GM18505 (cell line): ENCODE data around the gene KRTAP6-1.

Experiments
- ATAC-seq: cut with Tn5 transposase; IDR thresholded peaks from one replicate; pipeline ENCODE4 v1.9.1; 2021; ENCODE audit not compliant: unreplicated experiment
- POLR2A ChIP-seq: IDR thresholded peaks from 4 replicates; pipeline ENCODE4 v1.6.1; 2011; ENCODE audit warnings: borderline replicate concordance; ENCODE audit not compliant: insufficient read depth, insufficient read length; ENCODE audit errors: extremely low read depth

KRTAP6-1 gene

GRCh38 chr21:30613836-30614235 lies at the start of gene KRTAP6-1:
TSS of gene KRTAP6-1 (minus strand) at chr21:30613930. CDS start at chr21:30613904, 26 bp downstream.
- no peak for TF ChIP-seq POLR2A
- no peak for ATAC-seq

DNA sequence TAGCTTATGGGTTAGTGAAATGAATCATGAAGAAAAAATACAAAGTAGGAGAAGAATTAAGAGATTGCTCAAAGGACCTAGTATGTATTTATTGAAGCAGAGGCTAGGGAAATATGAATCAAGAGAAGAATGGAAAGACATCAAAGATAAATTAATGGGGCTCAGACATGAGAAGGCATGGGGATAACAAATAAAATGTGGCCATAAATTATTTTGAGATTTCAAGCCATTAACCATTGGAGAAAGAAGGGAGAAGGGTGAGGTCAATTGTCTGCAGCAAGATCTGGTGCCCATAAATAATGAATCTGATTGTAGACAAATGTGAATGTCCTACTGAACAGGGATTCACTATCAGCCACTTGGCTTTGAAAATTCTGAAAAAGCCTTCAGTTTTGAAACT lies 39.2 kb upstream of the KRTAP6-1 start:
- no peak for ATAC-seq
- no peak for TF ChIP-seq POLR2A

DNA sequence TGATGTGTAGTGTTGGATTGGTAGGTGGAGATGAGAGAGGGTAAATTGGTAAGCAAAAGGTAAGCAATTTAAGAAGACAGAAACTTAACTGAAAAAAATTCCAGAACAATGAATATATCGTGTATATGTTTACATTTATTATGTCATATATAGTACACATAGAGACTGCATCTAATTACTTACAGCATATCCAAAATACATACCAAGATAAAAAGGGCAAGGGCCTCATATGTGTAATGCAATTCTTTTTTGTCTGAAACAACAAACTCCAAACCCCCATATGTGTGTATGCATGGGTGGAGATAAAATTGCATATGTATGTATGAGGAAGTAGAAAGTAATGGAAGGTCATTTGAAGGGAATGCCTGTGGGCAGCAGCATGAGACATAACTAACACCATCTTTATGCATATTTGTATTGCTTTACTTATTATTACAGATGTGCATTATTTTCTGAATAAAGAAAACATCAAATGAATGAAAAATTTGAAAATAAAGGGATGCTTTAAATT lies 33.2 kb upstream of the KRTAP6-1 start:
- no peak for TF ChIP-seq POLR2A
- no peak for ATAC-seq

- no peak for ATAC-seq
- no peak for TF ChIP-seq POLR2A
Measured at GRCh38 chr21:30642564-30642963, 28.8 kb upstream of the KRTAP6-1 start, which contains the start of gene KRTAP20-3. TSS of gene KRTAP20-3 (plus strand) at chr21:30642864.

DNA sequence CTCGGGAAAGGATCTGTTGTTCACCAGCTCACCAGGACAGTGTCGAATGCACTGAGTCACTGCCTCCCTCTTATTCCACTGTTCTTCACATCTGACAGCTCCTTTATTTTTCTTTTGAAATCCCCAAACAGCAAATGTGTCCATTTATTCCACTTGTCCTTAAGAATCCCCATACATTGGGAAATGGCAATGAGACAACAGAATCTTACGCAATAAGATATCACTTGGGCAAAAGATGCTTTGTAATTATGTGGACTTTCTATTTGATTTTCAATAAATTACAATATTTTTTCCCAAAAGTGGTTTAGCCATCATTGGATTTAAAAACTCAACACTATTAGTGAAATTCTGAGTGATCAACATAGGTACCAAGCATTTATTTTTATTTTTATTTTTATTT lies 25.0 kb upstream of the KRTAP6-1 start:
- ATAC-seq = no peak
- TF ChIP-seq POLR2A = no peak

- no peak for TF ChIP-seq POLR2A
- ATAC-seq = no peak
Measured at GRCh38 chr21:30634906-30635305, 21.2 kb upstream of the KRTAP6-1 start, which contains the start of gene KRTAP20-2. TSS of gene KRTAP20-2 (plus strand) at chr21:30635206. CDS start at chr21:30635264, 58 bp downstream.

- no peak for TF ChIP-seq POLR2A
- ATAC-seq = no peak
Measured at GRCh38 chr21:30629200-30629599, 15.5 kb upstream of the KRTAP6-1 start.

DNA sequence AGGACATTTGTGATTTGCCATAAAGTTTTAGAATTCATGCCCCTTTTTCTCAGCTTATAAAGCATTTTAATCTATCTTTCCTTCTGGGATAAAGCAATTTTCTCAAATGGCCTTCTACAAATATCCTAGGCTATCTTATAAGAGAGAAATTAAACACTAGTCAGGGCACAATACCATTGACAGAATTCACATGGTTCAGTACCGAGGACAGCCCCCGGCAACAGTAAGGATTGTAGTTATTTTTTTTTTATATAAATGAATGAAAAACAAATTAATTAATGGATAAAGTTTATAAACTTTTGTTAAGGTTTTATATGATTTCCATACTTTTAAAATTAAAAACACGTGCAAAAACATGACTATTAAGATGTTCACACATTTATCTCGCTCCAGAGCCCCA lies 14.4 kb upstream of the KRTAP6-1 start:
- TF ChIP-seq POLR2A = no peak
- no peak for ATAC-seq

GRCh38 chr21:30625449-30626165 lies 11.9 kb upstream of the KRTAP6-1 start:
- ATAC-seq = no peak
- TF ChIP-seq POLR2A = no peak

GRCh38 chr21:30623362-30623761 lies 9.6 kb upstream of the KRTAP6-1 start:
- no peak for ATAC-seq
- TF ChIP-seq POLR2A = no peak

- ATAC-seq = no peak
Measured at GRCh38 chr21:30620522-30620921, 6.8 kb upstream of the KRTAP6-1 start, which contains the start of gene KRTAP20-4. TSS of gene KRTAP20-4 (plus strand) at chr21:30620627.

DNA sequence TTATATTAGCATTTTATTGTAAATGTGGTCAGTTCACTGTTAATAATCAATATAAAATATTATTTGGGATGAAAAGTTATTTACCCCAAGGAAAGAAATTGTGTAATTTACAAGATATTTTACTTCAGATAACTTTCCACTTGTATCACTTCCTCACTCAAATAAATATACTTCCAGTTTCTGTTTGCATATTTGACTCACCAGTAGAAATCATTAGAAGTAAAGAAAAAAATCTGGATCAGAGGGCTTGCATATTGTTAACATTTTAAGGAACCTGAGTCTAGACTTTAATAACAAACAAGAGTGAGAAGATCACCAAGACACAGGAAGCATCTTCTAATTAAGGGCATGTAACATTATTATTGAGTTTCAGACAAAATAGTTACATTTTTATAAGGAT lies 6.3 kb upstream of the KRTAP6-1 start:
- TF ChIP-seq POLR2A = no peak
- ATAC-seq = no peak

More at GRCh38 chr21:30620522-30620921, 6.8 kb upstream of the KRTAP6-1 start, which contains the start of gene KRTAP20-4:
- no peak for TF ChIP-seq POLR2A

DNA sequence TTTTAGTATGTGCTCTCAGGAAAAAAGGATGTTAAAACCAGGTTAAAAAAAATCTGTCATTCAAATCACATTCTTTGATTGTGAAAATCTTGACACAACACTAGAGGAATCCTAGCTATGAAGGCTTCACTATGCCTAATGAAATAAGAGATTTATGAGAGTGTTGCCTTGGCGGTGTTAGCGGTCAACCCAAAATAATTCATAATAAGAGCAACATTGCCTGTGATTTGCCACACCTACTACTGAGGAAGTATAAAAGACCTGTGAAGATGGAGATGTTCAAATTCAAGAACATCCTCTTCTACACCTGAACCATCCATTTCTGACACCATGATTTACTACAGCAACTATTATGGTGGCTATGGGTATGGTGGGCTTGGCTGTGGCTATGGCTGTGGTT lies 2.4 kb upstream of the KRTAP6-1 start, which contains the start of gene KRTAP20-1:
KRTAP20-1 (plus strand) TSS at position 301 of the 400 bp plus-strand sequence; CDS start at position 331, 30 bp downstream.
- ATAC-seq = no peak
- TF ChIP-seq POLR2A = no peak

- TF ChIP-seq POLR2A = no peak
- no peak for ATAC-seq
Measured at GRCh38 chr21:30615199-30615598, 1.5 kb upstream of the KRTAP6-1 start.
